Loucy (cell line): ENCODE data around the gene CCS.

ENCODE experiments used
- H2AFZ ChIP-seq: fragments of 200-600 bp; sonication (generic); 2 replicates; pipeline ENCODE4 v1.6.0; 2016; ENCODE audit warnings: antibody characterized with exemption, mild to moderate bottlenecking, low read length, moderate library complexity
- H3F3A ChIP-seq: fragments of 200-600 bp; 2 replicates; pipeline ENCODE4 v1.6.0; 2016; ENCODE audit warnings: antibody characterized with exemption, low read depth, mild to moderate bottlenecking
- H3K27me3 ChIP-seq: fragments of 200-600 bp; sonication (generic); 2 replicates; pipeline ENCODE4 v1.6.1; 2014; ENCODE audit warnings: low read length, mild to moderate bottlenecking; ENCODE audit not compliant: insufficient read depth, poor library complexity, severe bottlenecking
- H3K36me3 ChIP-seq: fragments of 200-600 bp; sonication (generic); 2 replicates; pipeline ENCODE4 v1.6.1; 2016; ENCODE audit warnings: low read length; ENCODE audit not compliant: insufficient read depth
- H3K4me1 ChIP-seq: fragments of 200-600 bp; sonication (generic); 2 replicates; pipeline ENCODE4 v1.5.1; 2014; ENCODE audit warnings: low read length, mild to moderate bottlenecking; ENCODE audit not compliant: insufficient read depth, poor library complexity, severe bottlenecking
- H3K4me2 ChIP-seq: fragments of 200-600 bp; sonication (generic); 2 replicates; pipeline ENCODE4 v1.6.0; 2014; ENCODE audit warnings: antibody characterized with exemption, low read length, low read depth, mild to moderate bottlenecking; ENCODE audit not compliant: poor library complexity, severe bottlenecking
- H3K4me3 ChIP-seq: fragments of 200-600 bp; sonication (generic); 2 replicates; pipeline ENCODE4 v1.5.1; 2014; ENCODE audit warnings: low read length, mild to moderate bottlenecking, mixed read lengths; ENCODE audit not compliant: poor library complexity, severe bottlenecking
- H3K79me2 ChIP-seq: fragments of 200-600 bp; sonication (generic); 2 replicates; pipeline ENCODE4 v1.6.1; 2014; ENCODE audit warnings: low read length; ENCODE audit not compliant: insufficient read depth
- H3K9ac ChIP-seq: fragments of 200-600 bp; sonication (generic); 2 replicates; pipeline ENCODE4 v1.6.0; 2014; ENCODE audit warnings: mild to moderate bottlenecking, low read depth, low read length, moderate library complexity; ENCODE audit not compliant: poor library complexity, severe bottlenecking
- H3K9me2 ChIP-seq: fragments of 200-600 bp; sonication (generic); replicated peaks from 2 replicates; pipeline ENCODE4 v1.6.1; 2016; ENCODE audit warnings: low read depth, low read length, mixed read lengths
- H3K9me3 ChIP-seq: fragments of 200-600 bp; sonication (generic); 2 replicates; pipeline ENCODE4 v1.6.1; 2014; ENCODE audit warnings: mild to moderate bottlenecking, antibody characterized with exemption, low read length, low read depth; ENCODE audit not compliant: insufficient read depth
- H4K20me1 ChIP-seq: fragments of 200-600 bp; sonication (generic); 2 replicates; pipeline ENCODE4 v1.6.0; 2014; ENCODE audit warnings: antibody characterized with exemption, low read length, mild to moderate bottlenecking; ENCODE audit not compliant: insufficient read depth, poor library complexity, severe bottlenecking
- CTCF ChIP-seq: fragments of 200-600 bp; sonication (generic); conservative IDR thresholded peaks from 2 replicates; pipeline ENCODE4 v1.5.1; 2014; ENCODE audit warnings: mild to moderate bottlenecking, antibody characterized with exemption, low read length
- EZH2phosphoT487 ChIP-seq: fragments of 200-600 bp; IDR thresholded peaks from 2 replicates; pipeline ENCODE4 v1.6.1; 2018; ENCODE audit warnings: antibody characterized with exemption, mild to moderate bottlenecking, moderate library complexity, borderline replicate concordance

Gene CCS

GRCh38 chr11:66626382-66626781 is 33.4 kb downstream of the CCS start:
- no peak overlapping the region for H3K4me2 ChIP-seq
- H3K79me2 ChIP-seq = peaks cover 100% of the 10 kb centered on the region
- no peak overlapping the region for H3K9ac ChIP-seq
- no peaks in the 10 kb centered on the region for H3K27me3 ChIP-seq
- H3K4me3 ChIP-seq = no peak overlapping the region
- TF ChIP-seq EZH2phosphoT487 (no peak), CTCF (no peak)
- H2AFZ ChIP-seq = no peak overlapping the region
- H3K4me1 ChIP-seq = peaks cover 23% of the 10 kb centered on the region
- H3K9me3 ChIP-seq = no peaks in the 10 kb centered on the region
- peaks cover 91% of the 10 kb centered on the region for H3K36me3 ChIP-seq
- H3K9me2 ChIP-seq = no peaks in the 10 kb centered on the region
- peaks cover 96% of the 10 kb centered on the region for H4K20me1 ChIP-seq
- no peaks in the 10 kb centered on the region for H3F3A ChIP-seq

- Histone ChIP-seq H3K9ac (no peak overlapping the region), H3K4me2 (no peak overlapping the region), H3K36me3 (peaks cover 91% of the 10 kb centered on the region), H3K4me3 (no peak overlapping the region), H3K27me3 (no peaks in the 10 kb centered on the region), H3K9me2 (no peaks in the 10 kb centered on the region), H3K4me1 (peaks cover 18% of the 10 kb centered on the region), H4K20me1 (peaks cover 96% of the 10 kb centered on the region), H3F3A (no peaks in the 10 kb centered on the region), H3K79me2 (peaks cover 100% of the 10 kb centered on the region), H3K9me3 (no peaks in the 10 kb centered on the region), H2AFZ (no peak overlapping the region)
- TF ChIP-seq CTCF (no peak), EZH2phosphoT487 (no peak)
Observed at GRCh38 chr11:66626926-66627325, 33.9 kb downstream of the CCS start.

- H3K4me1 ChIP-seq = peaks cover 6% of the 10 kb centered on the region
- no peak for TF ChIP-seq EZH2phosphoT487
- TF ChIP-seq CTCF = no peak
- no peaks in the 10 kb centered on the region for H3K9me2 ChIP-seq
- no peaks in the 10 kb centered on the region for H3K9me3 ChIP-seq
- no peak overlapping the region for H3K4me3 ChIP-seq
- H3K79me2 ChIP-seq = peaks cover 100% of the 10 kb centered on the region
- H3F3A ChIP-seq = no peaks in the 10 kb centered on the region
- H3K4me2 ChIP-seq = no peak overlapping the region
- no peaks in the 10 kb centered on the region for H3K27me3 ChIP-seq
- peaks cover 90% of the 10 kb centered on the region for H3K36me3 ChIP-seq
- no peak overlapping the region for H2AFZ ChIP-seq
- no peak overlapping the region for H3K9ac ChIP-seq
- H4K20me1 ChIP-seq = peaks cover 95% of the 10 kb centered on the region
Observed at GRCh38 chr11:66628061-66628603, 35.1 kb downstream of the CCS start.
